Measurements from ENCODE around the gene LMO2.

Gene LMO2

DNA sequence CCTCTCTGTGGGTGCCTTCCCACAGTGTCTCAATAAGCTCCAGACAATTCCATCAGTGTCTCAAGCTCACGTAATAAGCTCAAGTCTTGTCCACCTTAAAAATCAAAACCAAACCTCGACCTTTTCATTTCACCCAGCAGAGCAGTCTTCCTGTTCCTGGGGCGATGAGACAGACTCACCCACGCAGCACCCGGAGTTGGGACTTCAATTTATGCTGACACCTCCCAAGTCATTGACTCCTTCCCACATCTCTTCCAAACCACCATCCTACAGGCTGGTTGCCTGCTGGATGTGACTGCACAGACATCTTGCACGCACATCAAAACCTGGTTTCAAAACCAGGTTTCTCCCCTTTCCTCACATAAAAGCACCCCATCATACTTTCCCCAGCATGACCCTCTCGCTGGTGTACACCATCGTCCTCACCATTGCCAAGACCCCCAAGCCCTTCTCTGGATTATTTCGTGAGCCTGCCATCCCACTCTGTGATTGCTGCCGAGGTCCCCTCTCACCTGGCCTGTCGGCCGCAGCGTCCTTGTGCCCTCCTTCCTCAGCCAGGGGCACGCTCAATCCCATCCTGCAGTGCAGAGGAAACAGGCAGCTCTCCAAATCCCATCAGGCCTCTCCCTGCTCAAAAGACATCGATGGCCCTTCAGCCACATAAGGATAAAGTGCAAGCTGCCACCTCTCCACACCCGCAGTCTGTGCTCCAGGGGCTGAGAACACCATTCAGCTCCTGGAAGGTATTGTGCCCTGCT lies 72.4 kb downstream of the LMO2 start:
- DNase-seq (ENCODE audit: low spot score): no peak

Data from CD4-positive, alpha-beta T cell treated with Interleukin-6 at 100 ng/mL for 8 hours (primary cell).